MM.1S (cell line): ENCODE measurements around the gene LRMDA.
A peak's percentile ranks its signal among the peaks of the same experiment; 100 is the strongest.

Experiments used
- DNase-seq: peaks from one replicate; pipeline ENCODE4 v3.0.0-alpha.2; 2015
- H2AFZ ChIP-seq: fragments of 300-600 bp; sonication (generic); 2 replicates; pipeline ENCODE4 v1.6.0; 2016; ENCODE audit warnings: antibody characterized with exemption, low read length
- H3F3A ChIP-seq: fragments of 300-600 bp; sonication (generic); 2 replicates; pipeline ENCODE4 v1.6.1; 2016; ENCODE audit warnings: mild to moderate bottlenecking, antibody characterized with exemption, low read length, moderate library complexity, mixed read lengths; ENCODE audit not compliant: insufficient read depth
- H3K27ac ChIP-seq: fragments of 300-600 bp; sonication (generic); 2 replicates; pipeline ENCODE4 v1.5.1; 2016; ENCODE audit warnings: mild to moderate bottlenecking, low read length
- H3K27me3 ChIP-seq: fragments of 300-600 bp; sonication (generic); replicated peaks from 2 replicates; pipeline ENCODE4 v1.6.0; 2016; ENCODE audit warnings: low read length; ENCODE audit not compliant: insufficient read depth
- H3K36me3 ChIP-seq: fragments of 300-600 bp; sonication (generic); replicated peaks from 2 replicates; pipeline ENCODE4 v1.6.1; 2016; ENCODE audit warnings: mild to moderate bottlenecking, low read length, mixed read lengths; ENCODE audit not compliant: insufficient read depth
- H3K4me1 ChIP-seq: fragments of 300-600 bp; sonication (generic); 2 replicates; pipeline ENCODE4 v1.6.1; 2016; ENCODE audit warnings: low read length, mixed read lengths
- H3K4me2 ChIP-seq: fragments of 300-600 bp; sonication (generic); 2 replicates; pipeline ENCODE4 v1.6.0; 2016; ENCODE audit warnings: low read depth, low read length
- H3K4me3 ChIP-seq: fragments of 300-600 bp; sonication (generic); 2 replicates; pipeline ENCODE4 v1.5.1; 2016; ENCODE audit warnings: low read length, mixed read lengths
- H3K79me2 ChIP-seq: fragments of 300-600 bp; sonication (generic); 2 replicates; pipeline ENCODE4 v1.6.1; 2016; ENCODE audit warnings: mixed run types, low read length, mixed read lengths
- H3K9ac ChIP-seq: fragments of 300-600 bp; sonication (generic); 2 replicates; pipeline ENCODE4 v1.6.1; 2016; ENCODE audit warnings: low read length, mixed read lengths
- H3K9me2 ChIP-seq: fragments of 300-600 bp; sonication (generic); replicated peaks from 2 replicates; pipeline ENCODE4 v1.6.1; 2016; ENCODE audit warnings: mild to moderate bottlenecking, low read length, mixed read lengths; ENCODE audit not compliant: insufficient read depth
- H3K9me3 ChIP-seq: fragments of 300-600 bp; sonication (generic); replicated peaks from 2 replicates; pipeline ENCODE4 v1.6.1; 2016; ENCODE audit warnings: mild to moderate bottlenecking, low read length, mixed read lengths; ENCODE audit not compliant: insufficient read depth
- H4K20me1 ChIP-seq: fragments of 300-600 bp; sonication (generic); 2 replicates; pipeline ENCODE4 v1.6.1; 2016; ENCODE audit warnings: mild to moderate bottlenecking, low read length, moderate library complexity, mixed read lengths; ENCODE audit not compliant: insufficient read depth
- EZH2 ChIP-seq: fragments of 300-600 bp; sonication (generic); optimal IDR thresholded peaks from 2 replicates; pipeline ENCODE3; 2017; ENCODE audit warnings: low read depth, mild to moderate bottlenecking, antibody characterized with exemption, low read length, mixed read lengths
- EZH2phosphoT487 ChIP-seq: fragments of 300-600 bp; sonication (generic); IDR thresholded peaks from 2 replicates; pipeline ENCODE4 v1.6.1; 2018; ENCODE audit warnings: antibody characterized with exemption, low read length
- TF ChIP-seq, protein P1 (sequence below): fragments of 300-600 bp; sonication (generic); IDR thresholded peaks from 2 replicates; pipeline ENCODE4 v1.5.1; 2016; ENCODE audit warnings: antibody characterized with exemption, low read length, mixed read lengths

The LRMDA gene

DNA sequence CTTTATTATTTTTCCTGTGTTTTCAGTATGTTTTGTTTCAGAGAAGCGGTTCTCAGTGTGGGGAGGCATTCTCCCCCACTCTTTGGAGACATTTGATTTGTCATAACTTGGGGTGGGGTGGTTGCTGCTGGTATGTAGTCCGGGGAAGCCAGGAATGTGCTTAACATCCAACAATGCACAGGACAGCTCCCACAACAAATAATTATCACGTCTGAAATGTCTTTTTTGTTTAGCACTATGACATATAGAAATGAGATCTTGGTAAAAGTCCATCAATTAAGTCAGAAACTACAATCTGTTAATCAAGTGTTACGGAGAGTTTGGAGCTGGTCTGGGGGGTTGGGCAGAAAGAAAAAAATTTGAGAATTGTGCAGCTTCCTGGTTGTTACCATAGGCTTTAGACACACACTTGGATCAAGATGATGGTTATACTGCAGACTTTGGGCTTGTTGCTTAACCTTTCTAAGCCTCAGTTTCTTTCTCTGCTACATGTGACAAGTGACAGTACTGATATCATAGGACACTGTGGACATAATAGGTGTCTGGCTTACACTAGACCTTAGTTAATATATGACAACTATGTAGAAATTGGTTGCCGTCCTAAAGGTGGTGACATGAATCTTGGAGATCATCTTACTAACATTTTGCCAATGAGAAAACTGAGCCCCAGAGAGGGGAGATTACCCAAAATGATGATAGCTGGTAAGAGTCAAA, 113.7 kb downstream of the LRMDA start:
- H3F3A ChIP-seq, result peaks cover 7% of the 10 kb centered on the region
- no peaks in the 10 kb centered on the region for H3K27me3 ChIP-seq
- H3K4me3 ChIP-seq, result no peak overlapping the region
- no peak overlapping the region for H3K9ac ChIP-seq
- H3K36me3 ChIP-seq, result no peaks in the 10 kb centered on the region
- H2AFZ ChIP-seq, result no peak overlapping the region
- H3K9me3 ChIP-seq, result no peaks in the 10 kb centered on the region
- H4K20me1 ChIP-seq, result no peaks in the 10 kb centered on the region
- no peak overlapping the region for H3K27ac ChIP-seq
- DNase-seq, result no peak
- H3K79me2 ChIP-seq, result no peaks in the 10 kb centered on the region
- H3K4me2 ChIP-seq, result no peak overlapping the region
- H3K9me2 ChIP-seq, result no peaks in the 10 kb centered on the region
- H3K4me1 ChIP-seq, result peaks cover 27% of the 10 kb centered on the region
- TF ChIP-seq EZH2phosphoT487 (no peak), EZH2 (no peak)
- TF ChIP-seq, protein P1, sequence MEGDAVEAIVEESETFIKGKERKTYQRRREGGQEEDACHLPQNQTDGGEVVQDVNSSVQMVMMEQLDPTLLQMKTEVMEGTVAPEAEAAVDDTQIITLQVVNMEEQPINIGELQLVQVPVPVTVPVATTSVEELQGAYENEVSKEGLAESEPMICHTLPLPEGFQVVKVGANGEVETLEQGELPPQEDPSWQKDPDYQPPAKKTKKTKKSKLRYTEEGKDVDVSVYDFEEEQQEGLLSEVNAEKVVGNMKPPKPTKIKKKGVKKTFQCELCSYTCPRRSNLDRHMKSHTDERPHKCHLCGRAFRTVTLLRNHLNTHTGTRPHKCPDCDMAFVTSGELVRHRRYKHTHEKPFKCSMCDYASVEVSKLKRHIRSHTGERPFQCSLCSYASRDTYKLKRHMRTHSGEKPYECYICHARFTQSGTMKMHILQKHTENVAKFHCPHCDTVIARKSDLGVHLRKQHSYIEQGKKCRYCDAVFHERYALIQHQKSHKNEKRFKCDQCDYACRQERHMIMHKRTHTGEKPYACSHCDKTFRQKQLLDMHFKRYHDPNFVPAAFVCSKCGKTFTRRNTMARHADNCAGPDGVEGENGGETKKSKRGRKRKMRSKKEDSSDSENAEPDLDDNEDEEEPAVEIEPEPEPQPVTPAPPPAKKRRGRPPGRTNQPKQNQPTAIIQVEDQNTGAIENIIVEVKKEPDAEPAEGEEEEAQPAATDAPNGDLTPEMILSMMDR, result no peak

DNA sequence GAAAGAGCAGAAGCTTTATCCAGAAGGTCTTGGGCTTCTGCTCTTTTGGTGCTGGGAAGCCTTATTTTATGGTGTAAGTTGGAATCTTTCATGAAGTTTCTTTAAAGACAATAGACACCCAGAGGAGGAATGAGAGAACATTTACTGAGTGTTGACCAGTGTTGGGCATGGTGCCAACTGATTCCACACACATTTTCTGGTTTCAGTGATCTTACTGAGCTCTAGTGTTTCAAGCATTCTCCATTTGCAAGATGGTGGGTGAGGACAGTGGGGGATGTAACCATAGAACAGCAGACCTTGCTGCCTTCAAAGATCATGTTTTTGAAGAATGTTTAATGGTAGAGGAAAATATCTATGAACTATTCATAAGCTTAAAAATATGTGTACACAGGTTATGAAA, 114.6 kb downstream of the LRMDA start:
- Histone ChIP-seq H3K9me2 (no peaks in the 10 kb centered on the region), H3K27me3 (no peaks in the 10 kb centered on the region)
- DNase-seq, result peak; percentile 21

DNA sequence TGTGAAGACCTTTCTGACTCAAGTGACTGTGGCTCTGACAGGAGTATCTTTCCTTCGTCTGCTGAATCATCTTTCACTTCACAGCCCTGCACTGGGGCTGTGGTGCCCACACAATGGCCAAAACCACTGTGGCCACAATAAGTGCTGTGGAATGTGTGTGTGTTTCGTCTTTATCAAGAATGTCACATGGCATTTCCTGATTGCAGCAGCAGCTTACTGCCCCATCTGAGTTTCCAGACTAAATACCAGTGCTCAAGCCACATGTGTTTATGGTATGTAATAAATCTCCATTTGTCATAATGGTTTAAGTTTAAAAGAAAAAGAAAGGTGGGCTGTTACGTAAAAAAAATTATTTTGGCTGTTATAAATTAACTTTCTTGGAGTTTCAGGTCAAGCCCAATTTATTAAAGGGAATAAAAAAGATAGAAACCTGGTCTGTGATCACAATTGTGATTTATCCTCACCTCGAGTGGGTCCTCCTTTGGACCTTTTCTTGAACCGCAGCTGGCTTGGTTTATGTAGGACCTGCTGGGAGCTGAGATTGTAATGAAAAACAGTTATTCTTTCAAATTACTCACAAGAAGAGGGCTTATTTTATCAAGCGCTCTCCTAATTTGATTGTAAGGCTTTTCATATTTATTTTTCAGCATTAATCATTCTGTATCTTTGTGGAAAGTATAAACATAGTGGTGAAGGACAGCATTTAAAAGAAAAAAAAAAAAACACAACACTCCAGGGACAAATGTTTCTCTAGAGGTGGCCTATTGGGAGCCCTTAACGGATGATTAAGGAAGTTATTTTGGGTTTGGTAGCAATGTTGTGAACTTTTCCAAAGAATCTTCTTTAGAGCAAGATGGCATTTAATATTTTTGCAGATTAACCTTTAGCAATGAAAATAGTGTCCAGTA, 116.2 kb downstream of the LRMDA start:
- no peak overlapping the region for H2AFZ ChIP-seq
- no peaks in the 10 kb centered on the region for H3K9me3 ChIP-seq
- H3K27me3 ChIP-seq, result no peaks in the 10 kb centered on the region
- H3F3A ChIP-seq, result peaks cover 7% of the 10 kb centered on the region
- no peaks in the 10 kb centered on the region for H3K9me2 ChIP-seq
- H3K79me2 ChIP-seq, result no peaks in the 10 kb centered on the region
- DNase-seq, result peak; percentile 94
- no peak overlapping the region for H3K9ac ChIP-seq
- H3K4me1 ChIP-seq, result peaks cover 27% of the 10 kb centered on the region
- peak overlapping the region; percentile 63 for H3K4me2 ChIP-seq
- TF ChIP-seq EZH2phosphoT487, result no peak
- TF ChIP-seq, protein P1, result no peak
- TF ChIP-seq EZH2, result no peak
- no peaks in the 10 kb centered on the region for H3K36me3 ChIP-seq
- no peak overlapping the region for H3K4me3 ChIP-seq
- peak overlapping the region; percentile 58; the same call in 1 of the 2 replicates for H3K27ac ChIP-seq
- H4K20me1 ChIP-seq, result no peaks in the 10 kb centered on the region

More for the DNA sequence above, 114.6 kb downstream of the LRMDA start:
- Histone ChIP-seq H3K4me3 (no peak overlapping the region), H3K4me1 (peaks cover 27% of the 10 kb centered on the region), H4K20me1 (no peaks in the 10 kb centered on the region), H2AFZ (no peak overlapping the region), H3K27ac (no peak overlapping the region), H3K79me2 (no peaks in the 10 kb centered on the region), H3K9ac (no peak overlapping the region), H3K4me2 (no peak overlapping the region), H3K36me3 (no peaks in the 10 kb centered on the region), H3K9me3 (no peaks in the 10 kb centered on the region), H3F3A (peaks cover 7% of the 10 kb centered on the region)
- TF ChIP-seq, protein P1, result no peak
- no peak for TF ChIP-seq EZH2
- TF ChIP-seq EZH2phosphoT487, result no peak
